ENCODE data around the gene UCN.

DNA sequence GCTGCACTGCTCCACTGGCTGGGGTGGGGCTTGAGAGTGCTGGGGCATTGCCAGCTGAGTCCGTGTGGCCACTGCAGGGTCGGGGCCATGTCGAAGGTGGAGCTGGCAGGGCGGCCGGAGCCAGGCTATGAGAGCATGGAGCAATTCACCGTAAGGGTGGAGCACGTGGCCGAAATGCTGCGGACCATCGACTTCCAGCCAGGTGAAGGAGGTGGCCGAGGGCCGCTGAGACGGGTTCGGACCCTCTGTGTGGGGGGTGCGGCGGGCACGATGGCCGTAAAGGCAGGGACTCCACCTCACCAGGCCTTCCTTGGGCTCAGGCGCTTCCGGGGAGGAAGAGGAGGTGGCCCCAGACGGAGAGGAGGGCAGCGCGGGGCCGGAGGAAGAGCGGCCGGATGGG is 2.1 kb downstream of the UCN start:
- TF ChIP-seq, protein P1, sequence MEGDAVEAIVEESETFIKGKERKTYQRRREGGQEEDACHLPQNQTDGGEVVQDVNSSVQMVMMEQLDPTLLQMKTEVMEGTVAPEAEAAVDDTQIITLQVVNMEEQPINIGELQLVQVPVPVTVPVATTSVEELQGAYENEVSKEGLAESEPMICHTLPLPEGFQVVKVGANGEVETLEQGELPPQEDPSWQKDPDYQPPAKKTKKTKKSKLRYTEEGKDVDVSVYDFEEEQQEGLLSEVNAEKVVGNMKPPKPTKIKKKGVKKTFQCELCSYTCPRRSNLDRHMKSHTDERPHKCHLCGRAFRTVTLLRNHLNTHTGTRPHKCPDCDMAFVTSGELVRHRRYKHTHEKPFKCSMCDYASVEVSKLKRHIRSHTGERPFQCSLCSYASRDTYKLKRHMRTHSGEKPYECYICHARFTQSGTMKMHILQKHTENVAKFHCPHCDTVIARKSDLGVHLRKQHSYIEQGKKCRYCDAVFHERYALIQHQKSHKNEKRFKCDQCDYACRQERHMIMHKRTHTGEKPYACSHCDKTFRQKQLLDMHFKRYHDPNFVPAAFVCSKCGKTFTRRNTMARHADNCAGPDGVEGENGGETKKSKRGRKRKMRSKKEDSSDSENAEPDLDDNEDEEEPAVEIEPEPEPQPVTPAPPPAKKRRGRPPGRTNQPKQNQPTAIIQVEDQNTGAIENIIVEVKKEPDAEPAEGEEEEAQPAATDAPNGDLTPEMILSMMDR (IDR thresholded peaks at IDR 0.05; ENCODE audit: low read depth, low read length, poor library complexity, severe bottlenecking), result no peak
- no peak for TF ChIP-seq EZH2phosphoT487 (IDR thresholded peaks at IDR 0.05; ENCODE audit: borderline replicate concordance, low read length)
